ENCODE results near the gene CMIP.
A peak's percentile ranks its signal among the peaks of the same experiment; 100 is the strongest.
"Not testable (repeated sequence)": the region's sequence is repeated elsewhere in the genome, so short reads cannot be mapped to it uniquely, and the experiment has no call there.

The CMIP gene

GRCh38 chr16:81444448-81445121 lies at the start of gene CMIP:
TSS of gene CMIP (plus strand) at chr16:81444808.
- peak; percentile 74 for DNase-seq (ENCODE audit: low spot score)

- no peak for DNase-seq (ENCODE audit: low spot score)
Measured at GRCh38 chr16:81394966-81395655, 49.5 kb upstream of the CMIP start.

GRCh38 chr16:81397058-81397878 lies 47.3 kb upstream of the CMIP start:
- no peak for DNase-seq (ENCODE audit: low spot score)

- DNase-seq (ENCODE audit: low spot score): no peak
Measured at GRCh38 chr16:81397879-81398520, 46.6 kb upstream of the CMIP start.

GRCh38 chr16:81399909-81400308 lies 44.7 kb upstream of the CMIP start:
- DNase-seq (ENCODE audit: low spot score): no peak

GRCh38 chr16:81401035-81401950 lies 43.3 kb upstream of the CMIP start:
- no peak for DNase-seq (ENCODE audit: low spot score)

- no peak for DNase-seq (ENCODE audit: low spot score)
Measured at GRCh38 chr16:81403208-81403600, 41.4 kb upstream of the CMIP start.

GRCh38 chr16:81403601-81404391 lies 40.8 kb upstream of the CMIP start:
- DNase-seq (ENCODE audit: low spot score): peak; percentile 79

- not testable (repeated sequence) for DNase-seq (ENCODE audit: low spot score)
Measured at GRCh38 chr16:81405002-81405401, 39.6 kb upstream of the CMIP start.

- DNase-seq (ENCODE audit: low spot score): no peak
Measured at GRCh38 chr16:81405702-81406113, 38.9 kb upstream of the CMIP start.

- DNase-seq (ENCODE audit: low spot score): no peak
Measured at GRCh38 chr16:81408409-81408950, 36.1 kb upstream of the CMIP start.

- DNase-seq (ENCODE audit: low spot score): no peak
Measured at GRCh38 chr16:81409016-81409556, 35.5 kb upstream of the CMIP start.

GRCh38 chr16:81410643-81411293 lies 33.8 kb upstream of the CMIP start:
- no peak for DNase-seq (ENCODE audit: low spot score)

GRCh38 chr16:81413245-81413990 lies 31.2 kb upstream of the CMIP start:
- DNase-seq (ENCODE audit: low spot score): no peak

- DNase-seq (ENCODE audit: low spot score): no peak
Measured at GRCh38 chr16:81415751-81416150, 28.9 kb upstream of the CMIP start.

- DNase-seq (ENCODE audit: low spot score): no peak
Measured at GRCh38 chr16:81416749-81417148, 27.9 kb upstream of the CMIP start.

GRCh38 chr16:81417210-81417609 lies 27.4 kb upstream of the CMIP start:
- no peak for DNase-seq (ENCODE audit: low spot score)

- DNase-seq (ENCODE audit: low spot score): no peak
Measured at GRCh38 chr16:81419806-81420205, 24.8 kb upstream of the CMIP start.

GRCh38 chr16:81421126-81421525 lies 23.5 kb upstream of the CMIP start:
- DNase-seq (ENCODE audit: low spot score): no peak

Measured in CD4-positive, alpha-beta T cell treated with Interleukin-2 at 100 ng/mL for 4 hours (primary cell).